Stimulated activated CD4-positive, alpha-beta T cell treated with anti-CD3 and anti-CD28 coated beads, Interleukin-2, amount 100 ng/mL, for 48 hours (primary cell): ENCODE data around the gene PLD5.
"Not testable (repeated sequence)": the region's sequence is repeated elsewhere in the genome, so short reads cannot be mapped to it uniquely, and the experiment has no call there.

Source experiments
- DNase-seq, 2 donors: peaks; one replicate each; pipeline ENCODE4 v3.0.0-alpha.2; 2020

Gene PLD5

DNA sequence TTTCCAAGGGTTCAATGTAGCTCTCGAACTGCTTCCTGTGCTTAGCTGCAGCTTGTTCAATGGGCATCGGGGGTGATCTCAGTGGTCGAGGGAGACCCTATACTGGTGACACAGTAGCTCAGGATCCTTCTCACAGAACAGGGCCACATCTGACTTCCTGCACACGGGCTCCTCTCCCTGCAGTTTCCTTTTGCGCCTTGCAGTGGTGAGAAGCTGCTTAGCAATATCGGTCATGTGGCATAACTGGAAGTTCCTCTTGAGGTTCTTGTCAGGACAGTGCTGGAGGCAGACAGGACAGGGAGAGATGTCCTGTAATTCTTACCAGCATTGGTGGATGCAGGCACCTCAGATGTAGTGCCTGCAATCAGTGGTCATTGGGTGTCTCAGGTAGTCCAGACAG lies 385.1 kb downstream of the PLD5 start:
- no peak for DNase-seq

DNA sequence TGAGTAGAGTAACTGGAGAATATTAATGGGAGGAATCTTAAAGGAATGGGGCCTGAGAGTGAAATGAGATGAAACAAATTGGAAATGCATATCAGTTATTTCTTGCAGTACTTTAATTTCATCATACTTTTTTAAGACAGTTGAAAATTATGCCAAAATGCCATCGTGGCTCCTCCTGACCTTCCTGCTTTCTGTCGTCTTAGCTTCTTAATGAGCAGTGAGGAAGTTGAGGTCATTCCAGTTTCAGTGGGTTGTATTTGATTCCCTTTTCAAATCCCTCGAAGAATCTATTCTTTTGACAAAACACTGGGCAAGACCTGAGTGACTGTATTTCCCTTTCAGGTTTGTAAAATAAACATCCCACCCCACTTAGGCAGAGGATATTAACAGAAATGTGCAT lies 390.7 kb downstream of the PLD5 start:
- no peak for DNase-seq

DNA sequence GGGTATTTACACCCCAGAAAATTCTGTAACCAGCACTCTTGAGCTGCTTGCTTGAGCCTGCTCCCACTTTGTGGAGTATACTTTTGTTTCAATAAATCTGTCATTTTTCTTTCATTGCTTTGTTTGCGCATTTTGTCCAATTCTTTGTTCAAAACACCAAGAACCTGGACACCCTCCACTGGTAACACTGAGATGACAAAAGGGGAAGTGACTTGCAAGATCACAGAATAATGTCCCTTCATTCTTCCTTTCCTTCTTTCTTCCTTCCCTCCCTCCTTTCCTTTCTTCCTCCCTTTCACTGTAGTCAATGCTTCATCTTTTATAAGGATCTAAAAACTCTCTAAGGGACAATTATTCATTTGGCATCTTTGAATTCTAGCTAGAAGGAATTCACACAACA lies 391.1 kb downstream of the PLD5 start:
- DNase-seq: no peak

DNA sequence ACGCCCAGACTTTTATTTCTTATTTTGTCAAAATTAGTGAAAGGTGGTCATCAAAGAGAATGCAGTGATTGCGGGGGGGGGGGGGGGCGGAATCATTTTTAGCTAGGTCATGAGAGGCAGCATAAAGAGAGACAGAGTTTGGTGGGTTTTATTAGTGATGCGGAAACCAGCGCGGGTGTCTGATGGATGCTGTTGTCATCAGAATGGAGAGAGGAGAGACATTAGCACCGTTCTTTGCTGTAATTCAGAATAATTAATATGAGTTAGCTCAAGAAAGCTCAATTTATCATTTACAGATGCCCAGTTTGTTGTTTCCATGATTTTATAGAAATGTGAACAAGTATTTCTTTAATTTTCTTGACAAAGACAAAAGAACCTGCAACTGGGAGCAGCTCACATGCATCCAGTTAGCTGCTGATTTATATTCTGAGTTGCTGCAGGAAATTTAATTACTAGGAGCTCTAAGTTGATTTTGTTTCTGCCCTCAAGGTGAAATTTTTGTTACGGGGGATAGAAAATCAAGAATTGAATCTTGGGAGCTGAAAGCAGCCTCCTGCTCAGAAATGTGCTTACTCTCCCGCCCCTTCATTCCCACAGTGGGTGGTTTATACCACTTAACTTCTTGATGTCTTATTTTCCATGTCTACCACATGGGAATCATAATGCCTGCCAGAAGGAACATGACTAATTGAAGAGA lies 392.2 kb downstream of the PLD5 start:
- no peak for DNase-seq

DNA sequence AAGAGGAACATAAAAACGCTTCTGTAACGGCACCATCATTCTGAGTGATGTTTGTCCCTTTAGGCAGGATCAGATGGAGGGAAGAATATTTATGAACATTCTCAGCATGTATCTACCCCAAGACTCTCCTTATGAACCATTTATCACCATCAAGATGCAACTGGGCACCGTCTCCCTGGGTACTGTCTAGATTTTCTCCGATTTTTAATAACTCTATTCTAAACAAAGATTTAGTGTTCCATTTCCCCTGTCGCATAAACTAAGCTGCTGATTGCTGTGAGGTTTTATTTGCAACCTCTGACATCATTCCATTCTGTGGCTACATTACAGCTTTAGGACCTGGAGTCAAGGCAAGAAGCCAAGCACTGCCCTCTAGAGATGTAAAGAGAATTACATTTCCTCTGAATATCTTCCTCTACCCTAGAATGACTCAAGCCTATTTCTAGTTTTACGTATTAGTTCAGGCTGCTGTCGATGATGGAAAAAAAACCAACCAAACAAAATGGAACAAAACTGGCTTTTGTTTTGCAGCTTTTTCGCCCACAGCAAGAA lies 395.5 kb downstream of the PLD5 start:
- DNase-seq: no peak

DNA sequence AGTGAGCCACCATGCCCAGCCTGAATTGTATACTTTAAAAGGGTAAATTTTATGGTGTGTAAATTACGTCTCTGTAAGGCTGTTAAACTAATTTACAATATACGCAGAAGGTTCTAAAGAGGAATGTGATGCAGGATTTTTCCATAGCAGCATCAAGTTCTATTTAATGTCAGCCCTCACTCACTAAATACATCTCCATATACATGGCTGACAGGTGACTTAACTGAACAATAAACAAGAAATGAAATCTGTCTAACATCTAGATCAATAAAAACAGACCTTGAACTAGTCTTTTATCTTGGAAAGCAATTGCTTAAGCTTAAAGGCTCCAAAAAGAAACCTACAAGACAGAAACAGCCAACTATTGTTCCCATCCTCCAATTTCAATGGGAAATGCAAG lies 404.1 kb downstream of the PLD5 start:
- no peak for DNase-seq

DNA sequence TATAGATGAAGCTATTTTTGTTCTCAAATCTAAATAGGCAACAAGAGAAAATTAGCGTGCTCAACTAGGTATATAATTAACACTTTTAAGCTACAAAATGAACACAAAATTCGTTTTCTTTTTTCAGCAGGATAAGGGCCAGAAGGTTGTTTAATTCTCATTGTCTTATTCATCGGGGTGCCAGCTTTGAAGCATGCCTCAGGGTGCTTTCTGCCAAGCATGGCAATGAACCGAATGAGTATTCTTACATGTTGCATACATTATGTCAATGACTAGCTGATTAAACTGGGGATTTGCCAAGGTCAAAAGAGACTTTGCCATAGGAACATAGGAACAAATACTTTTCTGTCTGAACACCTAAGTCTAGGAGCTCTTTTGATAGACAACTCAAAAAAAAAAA lies 423.6 kb downstream of the PLD5 start:
- DNase-seq: no peak

DNA sequence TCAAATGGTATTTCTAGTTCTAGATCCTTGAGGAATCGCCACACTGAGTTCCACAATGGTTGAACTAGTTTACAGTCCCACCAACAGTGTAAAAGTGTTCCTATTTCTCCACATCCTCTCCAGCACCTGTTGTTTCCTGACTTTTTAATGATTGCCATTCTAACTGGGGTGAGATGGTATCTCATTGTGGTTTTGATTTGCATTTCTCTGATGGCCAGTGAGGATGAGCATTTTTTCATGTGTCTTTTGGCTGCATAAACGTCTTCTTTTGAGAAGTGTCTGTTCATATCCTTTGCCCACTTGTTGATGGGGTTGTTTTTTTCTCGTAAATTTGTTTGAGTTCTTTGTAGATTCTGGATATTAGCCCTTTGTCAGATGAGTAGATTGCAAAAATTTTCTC lies 427.2 kb downstream of the PLD5 start:
- DNase-seq: not testable (repeated sequence)

DNA sequence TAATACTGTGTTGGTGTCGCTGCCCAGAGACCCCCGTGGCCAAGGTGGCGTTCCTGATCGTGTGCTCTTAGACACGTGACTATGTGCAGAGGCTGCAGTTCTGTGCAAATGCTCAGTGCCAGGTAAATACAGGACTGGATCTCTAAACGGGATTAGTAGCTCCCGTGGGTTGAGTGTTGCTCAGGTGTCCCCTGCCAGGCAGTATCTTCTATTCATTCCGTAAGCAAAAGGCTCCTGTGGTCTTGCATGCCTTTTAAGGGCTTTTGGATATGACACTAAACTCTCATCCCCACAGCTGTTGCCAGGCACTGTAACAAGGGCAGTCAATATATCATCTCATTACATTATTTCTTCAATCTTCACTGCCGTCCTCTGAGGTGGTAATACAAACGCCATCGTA lies 431.4 kb downstream of the PLD5 start:
- DNase-seq: no peak

DNA sequence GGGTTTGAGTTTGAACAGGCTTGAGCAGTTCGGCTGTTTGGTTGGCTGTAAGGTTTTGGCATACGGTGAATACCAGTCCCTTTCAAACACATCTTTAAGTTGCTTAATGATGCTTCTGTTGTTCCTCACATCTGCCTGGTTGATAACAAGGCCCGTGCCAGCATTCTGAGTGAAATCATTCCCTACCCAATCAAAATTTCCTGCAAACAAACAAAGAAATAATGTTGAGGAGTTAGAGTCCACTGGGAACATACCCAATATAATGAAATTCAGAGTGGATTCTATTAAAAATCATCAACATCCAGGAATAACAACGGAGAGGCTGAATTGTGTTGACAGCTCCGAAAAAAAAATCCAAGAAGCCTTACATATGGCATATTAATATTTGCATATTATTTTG lies 434.6 kb downstream of the PLD5 start:
- no peak for DNase-seq

DNA sequence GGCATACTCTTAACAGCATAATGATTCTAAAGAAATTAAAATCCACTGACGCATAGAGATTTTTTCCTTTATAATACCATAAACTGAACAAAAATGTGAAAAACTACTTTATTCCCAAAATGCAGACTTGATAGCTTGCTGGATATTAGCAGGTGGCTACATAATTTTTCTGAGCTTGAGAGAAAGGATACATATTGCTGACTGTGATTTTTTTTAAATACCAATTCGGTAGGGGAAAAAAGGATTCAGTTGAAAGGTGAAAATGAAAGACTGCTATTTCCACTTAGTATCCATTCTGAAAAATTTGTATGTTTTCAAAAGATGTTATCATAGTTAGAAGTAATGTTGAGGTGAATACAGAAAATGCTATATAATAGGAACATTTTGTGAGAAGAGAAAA lies 435.6 kb downstream of the PLD5 start:
- no peak for DNase-seq

DNA sequence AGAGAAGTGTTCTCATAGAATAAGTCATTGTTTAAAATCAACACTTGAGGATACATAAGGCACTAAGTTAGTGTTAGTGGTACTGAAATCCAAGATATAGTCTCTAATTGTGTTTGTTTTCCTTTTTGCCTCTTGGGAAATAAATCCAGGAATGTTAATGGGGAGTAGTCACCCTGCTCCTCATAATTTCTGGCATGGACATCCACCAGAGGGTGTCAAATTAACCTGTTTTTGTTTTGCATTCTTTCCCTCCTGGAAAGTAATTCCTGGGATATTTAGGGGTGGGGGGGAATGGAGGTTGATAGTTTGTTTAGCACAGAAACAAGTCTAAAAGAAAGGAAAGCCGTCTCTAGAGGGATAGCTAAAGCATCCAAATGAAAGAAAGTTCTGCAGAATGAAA lies 437.8 kb downstream of the PLD5 start:
- no peak for DNase-seq

DNA sequence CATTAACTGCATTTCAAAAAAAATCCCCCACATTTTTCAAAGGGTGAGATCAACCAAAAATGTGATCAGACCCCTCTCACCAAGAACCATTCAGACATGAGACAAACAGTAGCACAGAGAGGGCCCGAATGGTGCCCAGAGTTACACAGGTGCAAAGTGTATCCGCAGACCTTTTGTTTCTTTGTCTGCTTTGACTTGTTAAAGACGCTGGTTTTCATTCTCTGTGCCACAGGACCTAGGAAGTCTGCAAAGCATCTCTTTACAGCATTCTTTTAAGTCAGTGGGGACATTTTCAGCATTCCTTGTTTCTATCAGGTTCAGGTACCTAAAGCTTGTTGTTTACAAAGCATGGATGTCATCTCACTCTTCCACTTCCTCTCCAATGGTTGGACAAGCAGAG lies 438.4 kb downstream of the PLD5 start:
- DNase-seq: no peak

DNA sequence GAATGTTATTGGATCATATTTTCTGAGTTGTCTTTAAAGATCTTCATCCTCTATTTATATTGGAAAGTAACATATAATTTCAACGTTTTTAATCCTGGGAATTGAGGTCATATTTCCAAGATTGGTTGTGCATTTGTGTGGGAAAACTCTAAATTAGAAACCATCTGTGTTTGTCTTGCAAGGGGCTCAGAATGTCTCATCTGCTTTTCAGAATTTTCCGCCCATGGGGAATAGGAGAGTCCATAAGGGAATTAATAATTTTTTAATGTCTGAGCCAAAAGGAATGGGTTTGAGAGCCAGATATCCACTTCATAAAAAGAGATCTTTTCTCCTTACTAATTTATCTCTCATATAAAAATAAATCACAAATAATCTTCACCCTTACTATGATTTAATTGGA lies 440.8 kb downstream of the PLD5 start:
- DNase-seq: no peak

DNA sequence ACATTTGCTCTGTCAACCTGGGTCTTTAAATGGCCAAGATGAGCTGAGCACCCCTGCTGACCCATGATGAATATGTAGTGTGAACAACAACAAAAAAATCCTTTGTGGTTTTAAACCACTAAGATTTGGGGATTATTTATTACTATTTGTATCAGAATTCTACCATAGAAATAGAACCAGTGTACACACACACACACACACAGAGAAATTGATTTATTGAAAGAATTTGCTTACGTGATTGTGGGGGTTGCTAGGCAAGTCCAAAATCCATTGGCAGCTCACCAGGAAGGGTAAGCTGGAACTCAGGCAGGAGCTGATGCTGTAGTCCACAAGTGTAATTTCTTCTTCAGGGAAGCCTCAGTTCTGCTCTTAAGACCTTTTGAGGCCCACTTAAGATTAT lies 443.1 kb downstream of the PLD5 start:
- no peak for DNase-seq

DNA sequence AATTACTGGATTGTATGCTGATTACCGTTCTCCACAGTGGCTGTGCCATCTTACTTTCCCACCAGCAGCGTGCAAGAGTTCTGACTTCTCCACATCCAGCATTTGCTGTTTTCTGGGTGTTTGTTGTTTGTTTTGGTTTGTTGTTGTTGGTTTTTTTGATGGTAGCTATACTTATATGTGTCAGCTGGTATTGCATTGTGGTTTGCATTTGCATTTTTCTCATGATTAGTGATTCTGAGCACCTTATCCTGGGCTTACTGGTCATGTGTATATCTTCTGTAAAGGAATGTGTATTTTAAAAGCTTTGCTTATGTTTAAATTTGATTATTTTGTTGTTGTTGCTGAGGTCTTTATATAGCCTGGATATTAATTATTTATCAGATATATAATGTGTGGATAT lies 458.7 kb downstream of the PLD5 start:
- no peak for DNase-seq

DNA sequence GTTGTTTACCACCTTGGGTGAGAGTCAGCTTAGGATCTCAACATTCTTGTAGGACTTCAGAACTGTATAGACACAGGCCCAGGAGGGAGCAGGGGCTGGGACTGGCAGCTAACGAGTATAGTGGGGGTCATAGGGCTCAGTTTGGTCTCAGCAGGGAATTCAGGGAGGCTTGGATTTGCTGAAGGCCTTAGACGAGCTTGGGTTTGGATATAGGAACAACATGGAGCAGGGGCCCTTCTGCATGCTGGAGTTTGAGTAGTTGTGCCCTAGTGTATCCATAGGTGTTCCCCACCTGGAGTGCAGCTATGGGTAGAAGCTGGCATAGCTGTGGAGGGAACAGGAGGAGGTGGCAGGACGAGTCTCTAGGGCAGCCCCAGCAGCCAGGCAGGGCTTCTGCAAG lies 462.2 kb downstream of the PLD5 start:
- no peak for DNase-seq

DNA sequence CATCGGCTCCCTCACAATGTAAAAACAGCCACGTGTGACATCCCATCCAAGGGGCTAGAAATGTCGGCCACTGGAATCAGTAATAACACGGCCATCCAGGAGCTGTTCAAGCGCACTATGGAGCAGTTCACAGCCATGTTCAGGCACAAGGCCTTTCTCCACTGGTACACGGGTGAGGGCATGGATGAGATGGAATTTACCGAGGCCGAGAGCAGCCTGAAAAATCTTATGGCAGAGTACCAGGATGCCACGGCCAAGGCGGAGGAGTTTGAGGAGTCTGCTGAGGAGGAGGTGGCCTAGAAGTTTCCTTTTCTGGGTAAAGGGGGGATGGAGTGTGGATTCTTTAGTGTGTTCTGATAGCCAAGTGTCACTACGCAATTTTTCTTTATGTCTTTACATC lies 464.5 kb downstream of the PLD5 start:
- DNase-seq: no peak

DNA sequence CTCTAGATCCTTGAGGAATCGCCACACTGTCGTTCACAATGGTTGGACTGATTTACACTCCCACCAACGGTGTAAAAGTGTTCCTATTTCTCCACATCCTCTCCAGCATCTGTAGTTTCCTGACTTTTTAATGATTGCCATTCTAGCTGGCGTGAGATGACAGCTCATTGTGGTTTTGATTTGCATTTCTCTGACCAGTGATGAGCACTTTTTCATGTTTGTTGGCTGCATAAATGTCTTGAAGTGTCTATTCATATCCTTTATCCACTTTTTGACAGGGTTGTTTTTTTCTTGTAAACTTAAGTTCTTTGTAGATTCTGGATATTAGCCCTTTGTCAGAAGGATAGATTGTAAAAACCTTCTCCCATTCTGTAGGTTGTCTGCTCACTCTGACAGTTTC lies 465.9 kb downstream of the PLD5 start:
- DNase-seq: not testable (repeated sequence)

DNA sequence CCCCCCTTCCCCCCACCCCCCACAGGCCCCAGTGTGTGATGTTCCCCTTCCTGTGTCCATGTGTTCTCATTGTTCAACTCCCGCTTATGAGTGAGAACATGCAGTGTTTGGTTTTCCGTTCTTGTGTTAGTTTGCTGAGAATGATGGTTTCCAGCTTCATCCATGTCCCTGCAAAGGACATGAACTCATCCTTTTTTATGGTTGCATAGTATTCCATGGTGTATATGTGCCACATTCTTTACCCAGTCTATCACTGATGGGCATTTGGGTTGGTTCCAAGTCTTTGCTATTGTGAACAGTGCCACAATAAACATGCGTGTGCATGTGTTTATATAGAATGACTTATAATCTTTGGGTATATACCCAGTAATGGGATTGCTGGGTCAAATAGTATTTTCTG lies 466.3 kb downstream of the PLD5 start:
- DNase-seq: not testable (repeated sequence)

DNA sequence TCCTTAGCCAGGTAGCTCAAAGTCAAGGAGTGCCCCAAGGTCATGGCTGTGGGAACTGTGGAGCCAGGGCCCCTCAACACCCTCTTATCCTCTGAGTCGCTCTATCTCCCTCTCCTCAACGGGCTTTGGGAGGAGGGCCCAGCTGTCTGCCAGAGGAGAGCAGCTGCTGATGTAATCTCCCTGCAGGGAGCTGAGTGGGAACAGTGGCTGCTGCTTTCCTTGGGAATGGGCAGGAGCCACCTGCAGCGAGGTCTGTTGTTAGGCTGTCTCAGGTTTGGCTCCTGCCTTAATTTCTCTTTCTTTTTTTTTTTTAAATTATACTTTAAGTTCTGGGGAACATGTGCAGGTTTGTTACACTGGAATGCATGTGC lies 466.8 kb downstream of the PLD5 start:
- no peak for DNase-seq

DNA sequence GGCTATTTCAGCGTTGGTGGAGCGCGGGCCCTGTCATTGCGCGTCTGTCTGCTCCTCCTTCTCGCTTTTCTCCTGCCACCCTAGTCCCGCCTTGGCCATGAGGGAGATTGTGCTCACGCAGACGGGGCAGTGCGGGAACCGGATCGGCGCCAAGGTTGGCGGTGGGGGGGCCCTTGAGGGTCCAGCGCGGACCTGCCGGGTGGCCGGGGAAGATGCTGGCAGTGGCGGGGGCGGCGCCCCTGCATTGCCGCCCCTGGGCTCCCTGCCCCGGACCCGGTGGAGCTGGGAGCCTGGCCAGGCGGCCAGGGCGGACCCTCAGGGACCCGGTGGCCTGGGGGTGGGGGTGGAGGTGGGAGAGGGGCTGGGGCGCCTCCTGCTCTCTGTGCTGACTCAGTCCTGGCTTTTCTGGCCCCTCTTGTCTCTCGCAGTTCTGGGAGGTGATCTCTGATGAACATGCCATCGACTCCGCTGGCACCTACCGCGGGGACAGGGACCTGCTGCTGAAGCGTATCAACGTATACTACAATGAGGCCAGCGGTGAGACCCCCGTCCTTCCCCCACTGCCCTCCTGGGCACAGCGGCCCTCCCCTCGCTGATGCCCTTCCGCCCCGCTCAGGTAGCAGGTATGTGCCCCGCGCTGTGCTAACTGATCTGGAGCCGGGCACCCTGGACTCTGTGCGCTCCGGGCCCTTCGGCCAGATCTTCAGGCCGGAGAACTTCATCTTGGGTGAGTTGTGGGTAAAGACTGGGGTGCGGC lies 467.3 kb downstream of the PLD5 start:
- no peak for DNase-seq

DNA sequence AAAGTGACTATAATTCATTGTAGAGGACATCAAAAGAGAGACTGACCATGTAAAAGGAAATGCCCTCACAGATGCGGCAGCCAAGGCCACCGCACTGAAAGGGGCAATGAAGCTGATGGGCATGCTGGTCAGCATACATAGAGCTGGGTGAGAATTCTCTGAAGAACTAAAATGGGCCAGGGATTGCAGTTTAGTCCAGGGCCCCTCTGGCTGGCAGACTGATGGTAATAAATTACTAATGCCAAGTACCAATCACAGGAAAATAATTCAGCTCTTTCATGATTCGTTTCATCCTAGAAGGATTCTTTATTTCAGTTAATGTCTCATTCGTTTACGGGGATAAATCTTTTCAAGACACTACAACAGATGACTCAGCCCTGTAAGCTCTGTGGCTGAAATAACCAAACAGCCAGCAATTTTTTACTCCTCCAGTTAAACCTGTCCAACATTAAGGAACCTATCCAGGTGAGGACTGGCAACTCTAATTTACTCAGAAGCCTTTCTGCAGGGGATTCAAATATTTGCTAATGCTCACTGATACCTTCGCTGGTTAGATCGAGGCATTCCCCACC lies 468.7 kb downstream of the PLD5 start:
- DNase-seq: no peak

DNA sequence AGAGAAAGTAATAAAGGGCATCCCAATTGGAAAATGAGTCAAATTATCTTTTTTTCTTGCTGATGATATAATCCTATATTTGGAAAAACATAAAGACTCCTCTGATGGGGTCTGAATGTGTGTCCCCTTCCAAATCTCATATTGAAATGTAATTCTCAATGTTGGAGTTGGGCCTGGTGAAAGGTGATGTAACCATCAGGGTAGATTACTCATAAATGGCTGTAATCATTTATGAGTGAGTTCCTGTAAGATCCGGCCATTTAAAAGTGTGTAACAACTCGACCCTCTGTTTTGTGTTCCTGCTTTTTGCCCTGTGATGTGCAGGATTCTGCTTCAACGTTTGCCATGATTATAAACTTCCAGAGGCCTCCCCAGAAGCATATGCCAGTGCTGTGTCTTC lies 481.3 kb downstream of the PLD5 start:
- no peak for DNase-seq
